K562 (cell line): ENCODE data around the gene CBX1. TPM values are rescaled to one million over a fixed set of nuclear protein-coding genes. Genes with fewer than 3 reads are reported as not detected.
A peak's percentile ranks its signal among the peaks of the same experiment; 100 is the strongest.

Source experiments
- ATF7 ChIP-seq: fragments of 450-650 bp; IDR thresholded peaks from 2 replicates; pipeline ENCODE4 v1.7.1; 2014; ENCODE audit warnings: mild to moderate bottlenecking, moderate library complexity
- FOSL1 ChIP-seq: fragments of 200-800 bp; sonication (Bioruptor generic); conservative IDR thresholded peaks from 2 replicates; pipeline ENCODE4 v1.6.1; 2016; ENCODE audit warnings: missing genetic modification characterization, missing compliant biosample characterization
- FOXK1 ChIP-seq: sonication (generic); formaldehyde crosslinking; IDR thresholded peaks from 2 replicates; pipeline ENCODE4 v1.8.0; 2022; ENCODE audit warnings: missing genetic modification reagents, mild to moderate bottlenecking, borderline replicate concordance
- JUN ChIP-seq, 2 experiments: sonication (generic) in 1 of 2; formaldehyde crosslinking in 1 of 2; IDR thresholded peaks; 2 replicates each; pipeline versions ENCODE4 v1.6.1 to v1.8.0; 2012 to 2022; ENCODE audit warnings: borderline replicate concordance in 2 of 2, mild to moderate bottlenecking in 2 of 2, improper control_type of control experiment in 1 of 2, low read depth in 1 of 2, low read length in 1 of 2, missing genetic modification reagents in 1 of 2
- JUNB ChIP-seq: fragments of 450-650 bp; formaldehyde crosslinking; conservative IDR thresholded peaks from 2 replicates; pipeline ENCODE4 v1.4.0; 2020; ENCODE audit warnings: mild to moderate bottlenecking
- MAFG ChIP-seq: fragments of 450-650 bp; conservative IDR thresholded peaks from 2 replicates; pipeline ENCODE4 v1.6.1; 2016; ENCODE audit warnings: missing genetic modification characterization, missing compliant biosample characterization
- MTA3 ChIP-seq: fragments of 450-650 bp; formaldehyde crosslinking; IDR thresholded peaks from 2 replicates; pipeline ENCODE4 v1.6.1; 2017; ENCODE audit warnings: mild to moderate bottlenecking, borderline replicate concordance
- NFE2 ChIP-seq: IDR thresholded peaks from 2 replicates; pipeline ENCODE4 v1.6.1; 2014; ENCODE audit warnings: antibody characterized with exemption, low read depth
- PHB ChIP-seq: fragments of 250-450 bp; sonication (Bioruptor Pico); IDR thresholded peaks from 2 replicates; pipeline ENCODE4 v1.5.0; 2021
- RBM39 ChIP-seq: fragments of 200-400 bp; formaldehyde crosslinking; optimal IDR thresholded peaks from 2 replicates; pipeline ENCODE3; 2018; ENCODE audit warnings: low read depth, low read length
- SMAD2 ChIP-seq: fragments of 150-350 bp; IDR thresholded peaks from 2 replicates; pipeline ENCODE4 v1.6.1; 2014; ENCODE audit warnings: low read depth, mild to moderate bottlenecking, low read length
- SREBF1 ChIP-seq: fragments of 150-350 bp; IDR thresholded peaks from 2 replicates; pipeline ENCODE4 v1.6.1; 2014; ENCODE audit warnings: antibody characterized with exemption, low read depth, low read length, borderline replicate concordance
- SRSF1 ChIP-seq: fragments of 200-400 bp; formaldehyde crosslinking; IDR thresholded peaks from 2 replicates; pipeline ENCODE4 v1.6.1; 2017; ENCODE audit warnings: mild to moderate bottlenecking, low read depth, low read length, moderate library complexity
- STAG1 ChIP-seq: sonication (generic); formaldehyde crosslinking; IDR thresholded peaks from 2 replicates; pipeline ENCODE4 v1.5.0; 2020; ENCODE audit warnings: missing genetic modification reagents, borderline replicate concordance
- STAT5B ChIP-seq: fragments of 250-450 bp; sonication (Bioruptor Pico); IDR thresholded peaks from 2 replicates; pipeline ENCODE4 v1.8.0; 2021; ENCODE audit warnings: mild to moderate bottlenecking, inconsistent platforms
- U2AF1 ChIP-seq: fragments of 200-400 bp; formaldehyde crosslinking; optimal IDR thresholded peaks from 2 replicates; pipeline ENCODE3; 2017; ENCODE audit warnings: mild to moderate bottlenecking, low read depth, low read length, moderate library complexity
- ZNF311 ChIP-seq: fragments of 250-450 bp; sonication (Bioruptor Pico); IDR thresholded peaks from 2 replicates; pipeline ENCODE4 v1.4.0; 2020; ENCODE audit warnings: mild to moderate bottlenecking, moderate library complexity
- ZNF41 ChIP-seq: fragments of 250-450 bp; sonication (Bioruptor Pico); conservative IDR thresholded peaks from 2 replicates; pipeline ENCODE4 v1.4.0; 2020; ENCODE audit warnings: mild to moderate bottlenecking
- ZNF431 ChIP-seq: sonication (generic); formaldehyde crosslinking; IDR thresholded peaks from 2 replicates; pipeline ENCODE4 v1.8.0; 2022; ENCODE audit warnings: mild to moderate bottlenecking, missing genetic modification reagents
- ZNF785 ChIP-seq: fragments of 250-450 bp; sonication (Bioruptor Pico); IDR thresholded peaks from 2 replicates; pipeline ENCODE4 v1.4.0; 2020; ENCODE audit warnings: mild to moderate bottlenecking
- polyA plus RNA-seq, 8 experiments: library from polyadenylated mRNA; depleted of rRNA in 4 of 8; stranded (reverse) in 5 of 8; unstranded in 3 of 8; fragments of >200 nt; fragmentation: Nextera tagmentation in 2 of 8; fragmentation: Illumina TruSeq in 1 of 8; extraction: Ambion mirVana in 2 of 8; extraction: Trizol in 1 of 8; gene quantifications; 2 replicates each; pipeline versions ENCODE4 v1.2.1 to v1.2.3, GENCODE V29; 2011 to 2014; ENCODE audit warnings: inconsistent platforms in 1 of 8, missing spikeins in 1 of 8
- total RNA-seq, 7 experiments: library from RNA; depleted of rRNA in 6 of 7; stranded (reverse); fragments of >200 nt in 6 of 7; fragmentation: Illumina TruSeq in 2 of 7; extraction: Trizol in 2 of 7; gene quantifications; 2 replicates each; pipeline versions ENCODE4 v1.2.1 to v1.2.3, GENCODE V29; 2011 to 2021; ENCODE audit warnings: low replicate concordance in 1 of 7
- TF ChIP-seq, protein P1 (sequence below): fragments of 450-650 bp; formaldehyde crosslinking; IDR thresholded peaks from 2 replicates; pipeline ENCODE4 v1.4.0; 2022; ENCODE audit warnings: mild to moderate bottlenecking, moderate library complexity
- TF ChIP-seq, protein P2 (sequence below): fragments of 250-450 bp; sonication (Bioruptor Pico); IDR thresholded peaks from 2 replicates; pipeline ENCODE4 v1.8.0; 2021; ENCODE audit warnings: moderate library complexity, mild to moderate bottlenecking, inconsistent platforms
- TF ChIP-seq, protein P3 (sequence below): fragments of 250-450 bp; sonication (Bioruptor Pico); IDR thresholded peaks from 2 replicates; pipeline ENCODE4 v1.5.0; 2021; ENCODE audit warnings: mild to moderate bottlenecking, borderline replicate concordance
- TF ChIP-seq, protein P4 (sequence below): IDR thresholded peaks from 2 replicates; pipeline ENCODE4 v1.6.1; 2011; ENCODE audit not compliant: insufficient read length; ENCODE audit errors: extremely low read depth

Gene CBX1
- total and polyA plus RNA-seq, 9 of the 15 experiments (the other 6 are each of a cell fraction or from before 2014, with no cell fraction given) = 10.6 to 95.7 (median 52.7) TPM

DNA sequence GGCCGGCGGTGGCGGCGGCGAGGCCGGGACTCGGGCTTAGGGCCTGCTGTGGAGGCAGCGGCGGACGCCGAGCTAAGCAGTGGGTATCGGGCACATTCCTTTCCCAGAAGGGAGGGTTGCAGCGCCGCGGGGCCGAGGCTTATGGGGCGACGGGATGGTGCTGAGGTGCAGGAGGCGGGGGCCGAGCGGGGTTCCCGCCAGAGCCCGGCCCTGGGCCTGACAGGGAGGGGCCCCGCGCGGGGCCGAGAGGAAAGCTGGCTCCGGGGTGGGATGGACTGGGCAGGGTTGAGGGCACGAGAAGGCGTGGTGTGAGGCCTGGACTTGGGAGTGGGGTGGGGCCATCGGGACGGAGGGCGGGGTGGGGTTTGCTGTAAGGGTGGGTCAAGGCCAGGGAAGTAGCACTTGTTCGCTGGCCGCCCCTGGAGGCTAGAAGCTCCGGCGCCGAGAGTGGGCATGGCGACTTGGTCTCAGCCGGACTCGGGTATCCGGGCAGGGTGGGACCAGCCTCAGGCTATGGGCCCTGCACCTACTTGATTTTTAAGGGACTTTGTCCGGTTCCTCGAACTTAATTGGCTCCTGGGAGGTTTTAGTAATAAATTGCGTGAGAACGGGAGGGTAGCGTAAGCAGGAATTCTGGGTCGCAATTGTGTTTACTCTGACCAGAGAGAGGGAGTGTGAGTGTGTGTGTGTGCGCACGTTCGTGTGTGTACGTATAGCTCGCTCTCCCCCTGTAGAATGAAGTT, 52.7 kb downstream of the CBX1 start (continued):
- TF ChIP-seq ZNF431 (CRISPR knock-in tag) (no peak), MTA3 (no peak), FOSL1 (tag) (no peak), ZNF785 (no peak), ATF7 (no peak), MAFG (tag) (no peak), PHB (CRISPR knock-in tag) (no peak), FOXK1 (CRISPR knock-in tag) (0 out of 2 replicates have a peak, but pooled peaks have one; percentile 55), ZNF311 (no peak), STAG1 (CRISPR knock-in tag) (no peak), JUNB (no peak), ZNF41 (CRISPR knock-in tag) (no peak), STAT5B (CRISPR knock-in tag) (no peak), U2AF1 (peak; percentile 79), NFE2 (no peak), RBM39 (no peak), SREBF1 (no peak; the same call in 1 of the 2 replicates), SRSF1 (no peak), JUN (IDR thresholded peaks at IDR 0.05; ENCODE audit: borderline replicate concordance, low read depth, low read length) (no peak), JUN (CRISPR knock-in tag; IDR thresholded peaks at IDR 0.05; ENCODE audit: borderline replicate concordance) (no peak), SMAD2 (no peak)
- TF ChIP-seq, protein P1, sequence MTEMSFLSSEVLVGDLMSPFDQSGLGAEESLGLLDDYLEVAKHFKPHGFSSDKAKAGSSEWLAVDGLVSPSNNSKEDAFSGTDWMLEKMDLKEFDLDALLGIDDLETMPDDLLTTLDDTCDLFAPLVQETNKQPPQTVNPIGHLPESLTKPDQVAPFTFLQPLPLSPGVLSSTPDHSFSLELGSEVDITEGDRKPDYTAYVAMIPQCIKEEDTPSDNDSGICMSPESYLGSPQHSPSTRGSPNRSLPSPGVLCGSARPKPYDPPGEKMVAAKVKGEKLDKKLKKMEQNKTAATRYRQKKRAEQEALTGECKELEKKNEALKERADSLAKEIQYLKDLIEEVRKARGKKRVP (CRISPR knock-in tag) = no peak
- TF ChIP-seq, protein P2, sequence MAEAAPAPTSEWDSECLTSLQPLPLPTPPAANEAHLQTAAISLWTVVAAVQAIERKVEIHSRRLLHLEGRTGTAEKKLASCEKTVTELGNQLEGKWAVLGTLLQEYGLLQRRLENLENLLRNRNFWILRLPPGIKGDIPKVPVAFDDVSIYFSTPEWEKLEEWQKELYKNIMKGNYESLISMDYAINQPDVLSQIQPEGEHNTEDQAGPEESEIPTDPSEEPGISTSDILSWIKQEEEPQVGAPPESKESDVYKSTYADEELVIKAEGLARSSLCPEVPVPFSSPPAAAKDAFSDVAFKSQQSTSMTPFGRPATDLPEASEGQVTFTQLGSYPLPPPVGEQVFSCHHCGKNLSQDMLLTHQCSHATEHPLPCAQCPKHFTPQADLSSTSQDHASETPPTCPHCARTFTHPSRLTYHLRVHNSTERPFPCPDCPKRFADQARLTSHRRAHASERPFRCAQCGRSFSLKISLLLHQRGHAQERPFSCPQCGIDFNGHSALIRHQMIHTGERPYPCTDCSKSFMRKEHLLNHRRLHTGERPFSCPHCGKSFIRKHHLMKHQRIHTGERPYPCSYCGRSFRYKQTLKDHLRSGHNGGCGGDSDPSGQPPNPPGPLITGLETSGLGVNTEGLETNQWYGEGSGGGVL (CRISPR knock-in tag) = no peak
- TF ChIP-seq, protein P3, sequence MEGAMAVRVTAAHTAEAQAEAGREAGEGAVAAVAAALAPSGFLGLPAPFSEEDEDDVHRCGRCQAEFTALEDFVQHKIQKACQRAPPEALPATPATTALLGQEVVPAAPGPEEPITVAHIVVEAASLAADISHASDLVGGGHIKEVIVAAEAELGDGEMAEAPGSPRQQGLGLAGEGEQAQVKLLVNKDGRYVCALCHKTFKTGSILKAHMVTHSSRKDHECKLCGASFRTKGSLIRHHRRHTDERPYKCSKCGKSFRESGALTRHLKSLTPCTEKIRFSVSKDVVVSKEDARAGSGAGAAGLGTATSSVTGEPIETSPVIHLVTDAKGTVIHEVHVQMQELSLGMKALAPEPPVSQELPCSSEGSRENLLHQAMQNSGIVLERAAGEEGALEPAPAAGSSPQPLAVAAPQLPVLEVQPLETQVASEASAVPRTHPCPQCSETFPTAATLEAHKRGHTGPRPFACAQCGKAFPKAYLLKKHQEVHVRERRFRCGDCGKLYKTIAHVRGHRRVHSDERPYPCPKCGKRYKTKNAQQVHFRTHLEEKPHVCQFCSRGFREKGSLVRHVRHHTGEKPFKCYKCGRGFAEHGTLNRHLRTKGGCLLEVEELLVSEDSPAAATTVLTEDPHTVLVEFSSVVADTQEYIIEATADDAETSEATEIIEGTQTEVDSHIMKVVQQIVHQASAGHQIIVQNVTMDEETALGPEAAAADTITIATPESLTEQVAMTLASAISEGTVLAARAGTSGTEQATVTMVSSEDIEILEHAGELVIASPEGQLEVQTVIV (CRISPR knock-in tag) = no peak
- TF ChIP-seq, protein P4, sequence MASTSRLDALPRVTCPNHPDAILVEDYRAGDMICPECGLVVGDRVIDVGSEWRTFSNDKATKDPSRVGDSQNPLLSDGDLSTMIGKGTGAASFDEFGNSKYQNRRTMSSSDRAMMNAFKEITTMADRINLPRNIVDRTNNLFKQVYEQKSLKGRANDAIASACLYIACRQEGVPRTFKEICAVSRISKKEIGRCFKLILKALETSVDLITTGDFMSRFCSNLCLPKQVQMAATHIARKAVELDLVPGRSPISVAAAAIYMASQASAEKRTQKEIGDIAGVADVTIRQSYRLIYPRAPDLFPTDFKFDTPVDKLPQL = no peak
